ENCODE data around the gene GJC2. TPM values are rescaled to one million over a fixed set of nuclear protein-coding genes. Genes with fewer than 3 reads are reported as not detected.

Gene GJC2
- total RNA-seq, 1 experiment from 2014 or later = 1.2 TPM

DNA sequence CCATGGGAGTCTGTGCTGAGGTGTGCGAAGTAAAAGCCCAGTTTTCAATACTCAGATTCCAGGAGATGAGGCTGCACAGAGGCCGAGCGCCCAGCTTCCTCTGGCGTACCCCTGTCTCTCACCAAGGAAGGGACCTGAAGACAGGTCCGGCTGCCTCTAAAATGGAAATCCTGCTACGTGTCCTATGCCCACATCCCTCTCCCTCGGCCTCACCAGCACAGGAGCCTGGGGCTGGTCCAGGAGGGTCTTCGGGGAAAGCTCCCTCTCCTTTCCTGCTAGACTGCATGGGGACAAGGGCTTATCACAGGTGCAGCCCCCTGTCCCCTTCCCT lies 41.0 kb upstream of the GJC2 start:
- ATAC-seq (peak; percentile 5), DNase-seq (no peak)
- Histone ChIP-seq H3K4me2 (ENCODE audit: low read length) (peak overlapping the region; percentile 86), H3K79me2 (ENCODE audit: low read length) (peaks cover 28% of the 10 kb centered on the region), H3K27me3 (ENCODE audit: low read length) (no peaks in the 10 kb centered on the region), H3K9me3 (ENCODE audit: low read length) (no peaks in the 10 kb centered on the region), H3K9ac (ENCODE audit: low read length) (peak overlapping the region; percentile 91), H3K27ac (ENCODE audit: low read length) (peak overlapping the region; percentile 31), H3K4me1 (ENCODE audit: insufficient read depth, low read length) (peaks cover 25% of the 10 kb centered on the region), H2AFZ (ENCODE audit: low read length) (peak overlapping the region; percentile 96), H3K9me2 (replicated peaks; ENCODE audit: low read length) (no peaks in the 10 kb centered on the region), H3K36me3 (ENCODE audit: low read depth, low read length) (peaks cover 17% of the 10 kb centered on the region; the same call in 1 of the 2 replicates), H3F3A (ENCODE audit: low read length, unreplicated experiment) (no peaks in the 10 kb centered on the region), H3K4me3 (ENCODE audit: low read length) (peak overlapping the region; percentile 87), H4K20me1 (ENCODE audit: low read length) (no peaks in the 10 kb centered on the region)
- TSS peak; percentile 72 for BruUV-seq (replicated peaks)
- CTCF ChIA-PET = no interaction called here
- intact Hi-C loops (cut with micrococcal nuclease) = loop anchor here (1.0 to 10.0 kb wide), 3 partner anchors 32 to 544 kb away; partner anchors contain the start of genes GUK1 and ZNF678
- POLR2A ChIA-PET (ENCODE audit: unreplicated experiment) = no interaction called here
- no peak for TF ChIP-seq EZH2phosphoT487 (IDR thresholded peaks at IDR 0.05; ENCODE audit: borderline replicate concordance, low read length)
- no peak for TF ChIP-seq EZH2 (IDR thresholded peaks at IDR 0.05; ENCODE audit: low read length, unreplicated experiment)

GRCh38 chr1:228109073-228109961 lies 40.4 kb upstream of the GJC2 start, which contains the start of gene MRPL55:
MRPL55 (minus strand) TSS chr1:228109299; CDS start chr1:228108260, 1,039 bp downstream.
- Histone ChIP-seq H2AFZ (ENCODE audit: low read length) (peak within 1 kb of the TSS; percentile 96), H3K4me1 (ENCODE audit: insufficient read depth, low read length) (peaks cover 19% of the 10 kb centered on the region), H3K9me3 (ENCODE audit: low read length) (no peaks in the 10 kb centered on the region), H3K36me3 (ENCODE audit: low read depth, low read length) (peaks cover 17% of the 10 kb centered on the region; the same call in 1 of the 2 replicates), H3K27me3 (ENCODE audit: low read length) (no peaks in the 10 kb centered on the region), H3K4me2 (ENCODE audit: low read length) (peak within 1 kb of the TSS; percentile 86), H3K27ac (ENCODE audit: low read length) (peak within 1 kb of the TSS; percentile 31), H3K79me2 (ENCODE audit: low read length) (peaks cover 24% of the 10 kb centered on the region), H4K20me1 (ENCODE audit: low read length) (no peaks in the 10 kb centered on the region), H3K9ac (ENCODE audit: low read length) (peak within 1 kb of the TSS; percentile 91), H3F3A (ENCODE audit: low read length, unreplicated experiment) (no peaks in the 10 kb centered on the region), H3K9me2 (replicated peaks; ENCODE audit: low read length) (no peaks in the 10 kb centered on the region), H3K4me3 (ENCODE audit: low read length) (peak within 1 kb of the TSS; percentile 87)
- peak; percentile 100 for DNase-seq
- peak; percentile 86 for ATAC-seq
- no TSS peak for BruUV-seq (replicated peaks)
- intact Hi-C loops (cut with micrococcal nuclease) = loop anchor here (1.0 to 10.0 kb wide), 3 partner anchors 31 to 545 kb away; partner anchors contain the start of genes GUK1 and ZNF678
- TF ChIP-seq CTCF (conservative IDR thresholded peaks at IDR 0.05; ENCODE audit: low read depth, low read length) (peak; percentile 37; the same call in 1 of the 2 replicates), EZH2phosphoT487 (IDR thresholded peaks at IDR 0.05; ENCODE audit: borderline replicate concordance, low read length) (no peak), EZH2 (IDR thresholded peaks at IDR 0.05; ENCODE audit: low read length, unreplicated experiment) (no peak)
- CTCF ChIA-PET = interaction anchor here (1.0 to 1.4 kb wide), 2 partner anchors 22 to 110 kb away, joined by 3 to 10 read pairs; no protein-coding TSS in a partner anchor
- POLR2A ChIA-PET (ENCODE audit: unreplicated experiment) = no interaction called here

DNA sequence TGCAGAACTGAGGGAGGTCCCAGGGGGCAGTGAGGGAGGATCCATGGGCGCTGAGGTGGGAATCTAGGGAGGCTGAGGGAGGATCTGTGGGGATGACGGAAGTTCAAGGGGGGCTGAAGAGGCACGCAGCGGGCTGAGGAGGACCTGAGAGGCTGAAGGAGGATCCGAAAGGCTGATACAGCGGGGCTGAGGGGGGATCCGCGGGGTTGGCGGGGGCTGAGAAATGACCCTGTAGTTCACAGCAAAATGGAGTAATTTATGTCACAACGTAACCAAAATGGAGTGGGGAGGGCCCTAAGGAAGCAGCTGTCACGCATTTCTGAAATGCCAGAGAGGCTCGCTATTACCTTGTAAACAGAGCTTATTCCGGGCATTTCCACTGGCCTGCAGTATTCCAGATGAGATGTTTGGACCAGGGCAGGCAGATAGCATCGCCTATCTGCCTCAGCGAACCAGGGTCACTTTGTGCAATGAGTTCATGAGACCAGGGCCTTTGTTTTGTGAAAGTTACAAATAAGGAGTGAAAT lies 39.7 kb upstream of the GJC2 start:
- peaks cover 24% of the 10 kb centered on the region for H3K79me2 ChIP-seq (ENCODE audit: low read length)
- BruUV-seq (replicated peaks) = TSS peak; percentile 35
- intact Hi-C loops (cut with micrococcal nuclease) = loop anchor here (1.0 to 10.0 kb wide), 3 partner anchors 30 to 545 kb away; partner anchors contain the start of genes GUK1 and ZNF678
- H3K36me3 ChIP-seq (ENCODE audit: low read depth, low read length) = peaks cover 17% of the 10 kb centered on the region; the same call in 1 of the 2 replicates
- H3K9me3 ChIP-seq (ENCODE audit: low read length) = no peaks in the 10 kb centered on the region
- H3K4me3 ChIP-seq (ENCODE audit: low read length) = peak overlapping the region; percentile 87
- peak overlapping the region; percentile 86 for H3K4me2 ChIP-seq (ENCODE audit: low read length)
- peaks cover 17% of the 10 kb centered on the region for H3K4me1 ChIP-seq (ENCODE audit: insufficient read depth, low read length)
- no peaks in the 10 kb centered on the region for H3K27me3 ChIP-seq (ENCODE audit: low read length)
- no peak for TF ChIP-seq EZH2 (IDR thresholded peaks at IDR 0.05; ENCODE audit: low read length, unreplicated experiment)
- TF ChIP-seq CTCF (conservative IDR thresholded peaks at IDR 0.05; ENCODE audit: low read depth, low read length) = no peak
- TF ChIP-seq EZH2phosphoT487 (IDR thresholded peaks at IDR 0.05; ENCODE audit: borderline replicate concordance, low read length) = no peak
- peak overlapping the region; percentile 91 for H3K9ac ChIP-seq (ENCODE audit: low read length)
- ATAC-seq (peak; percentile 2), DNase-seq (peak; percentile 30)
- H3K9me2 ChIP-seq (replicated peaks; ENCODE audit: low read length) = no peaks in the 10 kb centered on the region
- H3F3A ChIP-seq (ENCODE audit: low read length, unreplicated experiment) = no peaks in the 10 kb centered on the region
- no peaks in the 10 kb centered on the region for H4K20me1 ChIP-seq (ENCODE audit: low read length)
- ChIA-PET POLR2A (ENCODE audit: unreplicated experiment) (interaction anchor here (0.8 kb wide), 1 partner anchor 322 kb away, joined by 3 read pairs; no protein-coding TSS in a partner anchor), CTCF (interaction anchor here (1.0 to 1.4 kb wide), 2 partner anchors 21 to 110 kb away, joined by 3 to 10 read pairs; no protein-coding TSS in a partner anchor)
- no peak overlapping the region for H3K27ac ChIP-seq (ENCODE audit: low read length)
- peak overlapping the region; percentile 96 for H2AFZ ChIP-seq (ENCODE audit: low read length)
